SK-N-SH treated with all-trans-retinoic acid at 6 μM for 48 hours (cell line): Measurements from ENCODE around the gene SLC35G6.
"Not testable (repeated sequence)": the region's sequence is repeated elsewhere in the genome, so short reads cannot be mapped to it uniquely, and the experiment has no call there.

Experiments
- ATAC-seq: fragments of 200-7000 bp; cut with Tn5 transposase; 3 replicates; pipeline ENCODE4 v1.9.1; 2020; ENCODE audit warnings: mild to moderate bottlenecking, moderate library complexity
- CSDC2 ChIP-seq: fragments of 250-450 bp; sonication (Bioruptor Pico); IDR thresholded peaks from 2 replicates; pipeline ENCODE4 v1.5.0; 2020; ENCODE audit warnings: mild to moderate bottlenecking, moderate library complexity
- ESRRG ChIP-seq: fragments of 250-450 bp; sonication (Bioruptor Pico); IDR thresholded peaks from 2 replicates; pipeline ENCODE4 v1.6.1; 2021; ENCODE audit warnings: mild to moderate bottlenecking
- ISL1 ChIP-seq: fragments of 250-450 bp; sonication (Bioruptor Pico); IDR thresholded peaks from 2 replicates; pipeline ENCODE4 v2.1.2; 2022; ENCODE audit warnings: mild to moderate bottlenecking, moderate library complexity
- OSR1 ChIP-seq: fragments of 250-450 bp; sonication (Bioruptor Pico); IDR thresholded peaks from 2 replicates; pipeline ENCODE4 v1.8.0; 2022; ENCODE audit warnings: moderate library complexity, mild to moderate bottlenecking, inconsistent platforms
- RARB ChIP-seq: fragments of 250-450 bp; sonication (Bioruptor Pico); IDR thresholded peaks from 2 replicates; pipeline ENCODE4 v1.8.0; 2021; ENCODE audit warnings: mild to moderate bottlenecking, moderate library complexity
- SNAI2 ChIP-seq: fragments of 250-450 bp; sonication (Bioruptor Pico); IDR thresholded peaks from 2 replicates; pipeline ENCODE4 v1.5.0; 2020; ENCODE audit warnings: mild to moderate bottlenecking, moderate library complexity
- TCF4 ChIP-seq: fragments of 250-450 bp; sonication (Bioruptor Pico); IDR thresholded peaks from 2 replicates; pipeline ENCODE4 v1.8.0; 2021; ENCODE audit warnings: mild to moderate bottlenecking, moderate library complexity, borderline replicate concordance
- TOX ChIP-seq: fragments of 250-450 bp; sonication (Bioruptor Pico); IDR thresholded peaks from 2 replicates; pipeline ENCODE4 v1.8.0; 2021; ENCODE audit warnings: mild to moderate bottlenecking, moderate library complexity, borderline replicate concordance
- ZC3H10 ChIP-seq: fragments of 250-450 bp; sonication (Bioruptor Pico); IDR thresholded peaks from 2 replicates; pipeline ENCODE4 v1.5.1; 2021; ENCODE audit warnings: mild to moderate bottlenecking, moderate library complexity
- ZFP3 ChIP-seq: fragments of 250-450 bp; sonication (Bioruptor Pico); IDR thresholded peaks from 2 replicates; pipeline ENCODE4 v1.5.0; 2020; ENCODE audit warnings: mild to moderate bottlenecking, moderate library complexity
- ZFP30 ChIP-seq: fragments of 450-650 bp; formaldehyde crosslinking; IDR thresholded peaks from 2 replicates; pipeline ENCODE4 v1.5.0; 2022; ENCODE audit warnings: mild to moderate bottlenecking, moderate library complexity
- ZNF565 ChIP-seq: fragments of 450-650 bp; formaldehyde crosslinking; conservative IDR thresholded peaks from 2 replicates; pipeline ENCODE4 v1.5.0; 2020; ENCODE audit warnings: low read depth, mild to moderate bottlenecking, moderate library complexity
- ZNF70 ChIP-seq: fragments of 450-650 bp; formaldehyde crosslinking; IDR thresholded peaks from 2 replicates; pipeline ENCODE4 v1.5.0; 2020; ENCODE audit warnings: mild to moderate bottlenecking, moderate library complexity
- TF ChIP-seq, protein P1 (sequence below): fragments of 250-450 bp; sonication (Bioruptor Pico); IDR thresholded peaks from 2 replicates; pipeline ENCODE4 v1.8.0; 2020; ENCODE audit warnings: mild to moderate bottlenecking, moderate library complexity, borderline replicate concordance
- TF ChIP-seq, protein P2 (sequence below): fragments of 250-450 bp; sonication (Bioruptor Pico); IDR thresholded peaks from 2 replicates; pipeline ENCODE4 v1.5.0; 2020; ENCODE audit warnings: mild to moderate bottlenecking, moderate library complexity
- TF ChIP-seq, protein P3 (sequence below): fragments of 250-450 bp; sonication (Bioruptor Pico); IDR thresholded peaks from 2 replicates; pipeline ENCODE4 v1.5.1; 2021; ENCODE audit warnings: mild to moderate bottlenecking, moderate library complexity
- TF ChIP-seq, protein P4 (sequence below): fragments of 250-450 bp; sonication (Bioruptor Pico); IDR thresholded peaks from 2 replicates; pipeline ENCODE4 v1.5.1; 2020; ENCODE audit warnings: low read depth, mild to moderate bottlenecking, moderate library complexity
- TF ChIP-seq, protein P5 (sequence below): fragments of 250-450 bp; sonication (Bioruptor Pico); IDR thresholded peaks from 2 replicates; pipeline ENCODE4 v1.8.0; 2021; ENCODE audit warnings: low read depth, mild to moderate bottlenecking, moderate library complexity, borderline replicate concordance

SLC35G6 gene

DNA sequence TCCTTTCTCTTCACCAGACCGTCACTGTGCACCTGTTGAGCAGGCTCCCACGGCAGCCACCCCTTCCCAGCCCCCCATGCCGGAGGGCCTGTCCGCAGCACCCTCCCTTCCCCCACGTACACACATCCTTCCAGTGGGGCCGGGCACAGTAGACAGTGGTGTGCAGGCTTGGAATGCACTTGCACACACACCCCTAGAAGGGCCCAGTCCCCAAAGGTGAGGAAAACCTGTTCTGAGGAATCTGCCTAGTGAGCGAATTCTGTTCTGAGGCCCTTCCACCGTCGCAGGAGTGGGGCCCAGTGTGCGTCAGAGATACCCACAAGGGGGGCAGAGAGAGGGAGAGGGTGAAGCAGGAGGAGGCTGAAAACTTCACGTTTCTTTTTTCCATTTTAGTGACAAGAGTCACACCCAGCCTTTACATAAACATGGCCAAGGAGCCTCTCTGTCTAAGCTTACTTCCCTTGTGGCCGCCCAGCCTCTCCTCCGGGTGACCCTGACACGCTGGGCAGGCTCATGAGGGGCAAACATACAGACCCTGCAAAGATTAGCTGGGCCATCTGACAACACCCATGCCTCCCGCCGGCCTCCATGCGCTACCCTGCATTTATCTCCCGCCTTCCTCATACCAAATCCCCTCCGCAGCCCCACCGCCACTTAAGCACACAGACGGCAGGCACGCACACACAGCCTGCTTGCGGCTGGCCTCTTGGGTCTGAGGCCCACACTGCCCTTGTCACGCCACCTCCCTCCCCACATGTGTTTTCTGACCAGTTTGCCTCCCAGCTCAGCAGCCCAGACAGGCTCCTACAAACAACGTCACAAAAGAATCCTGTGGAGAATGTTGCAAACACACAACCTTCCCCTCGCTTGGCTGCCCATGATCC, 3.6 kb upstream of the SLC35G6 start:
- TF ChIP-seq TCF4 (CRISPR knock-in tag) (no peak), ZNF70 (0 out of 2 replicates have a peak, but pooled peaks have one; percentile 24), ISL1 (no peak), ZFP30 (no peak)
- ATAC-seq: no peak

DNA sequence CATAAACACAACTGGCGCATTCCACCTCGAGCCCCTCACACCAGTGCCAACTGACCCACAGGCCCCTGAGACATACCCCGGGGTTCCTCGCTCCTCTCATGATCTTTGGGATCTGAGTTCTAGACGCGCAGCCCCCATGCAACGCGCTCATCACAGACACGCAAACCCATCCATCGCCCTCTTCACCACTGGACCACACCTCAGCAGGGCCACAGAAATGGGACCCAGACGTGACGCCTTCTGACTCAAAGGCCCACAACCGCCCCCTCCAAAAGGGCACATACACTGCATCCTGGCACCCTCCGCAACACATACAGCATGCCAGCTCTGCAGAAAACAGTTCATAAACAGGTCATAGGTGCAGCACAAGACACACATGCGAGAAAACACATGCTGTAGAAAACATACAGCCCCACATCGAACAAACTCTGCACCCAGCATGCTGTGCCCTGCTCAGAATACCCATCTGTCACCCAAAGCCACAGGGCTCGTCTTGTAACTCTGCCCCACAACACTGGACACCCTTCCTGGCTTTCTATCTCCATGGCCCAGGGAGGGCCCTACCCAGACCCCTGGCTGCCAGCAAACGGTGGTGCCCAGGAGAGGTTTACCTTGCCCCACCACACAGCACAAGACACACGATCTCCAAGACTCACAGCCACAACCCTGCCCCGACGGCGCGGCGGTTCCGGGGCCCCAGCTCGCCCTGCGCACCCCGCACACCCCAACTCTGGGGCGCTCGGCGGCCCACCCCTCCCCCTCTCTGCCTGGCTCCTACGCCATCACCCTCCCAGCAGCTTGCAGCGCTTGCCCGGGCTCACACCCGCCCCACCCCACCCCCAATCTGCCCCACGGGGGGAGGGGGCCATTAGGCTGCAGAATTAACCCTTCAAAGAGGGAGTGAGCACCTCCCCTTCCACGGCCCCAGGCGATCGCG, 2.7 kb upstream of the SLC35G6 start:
- TF ChIP-seq, protein P1, sequence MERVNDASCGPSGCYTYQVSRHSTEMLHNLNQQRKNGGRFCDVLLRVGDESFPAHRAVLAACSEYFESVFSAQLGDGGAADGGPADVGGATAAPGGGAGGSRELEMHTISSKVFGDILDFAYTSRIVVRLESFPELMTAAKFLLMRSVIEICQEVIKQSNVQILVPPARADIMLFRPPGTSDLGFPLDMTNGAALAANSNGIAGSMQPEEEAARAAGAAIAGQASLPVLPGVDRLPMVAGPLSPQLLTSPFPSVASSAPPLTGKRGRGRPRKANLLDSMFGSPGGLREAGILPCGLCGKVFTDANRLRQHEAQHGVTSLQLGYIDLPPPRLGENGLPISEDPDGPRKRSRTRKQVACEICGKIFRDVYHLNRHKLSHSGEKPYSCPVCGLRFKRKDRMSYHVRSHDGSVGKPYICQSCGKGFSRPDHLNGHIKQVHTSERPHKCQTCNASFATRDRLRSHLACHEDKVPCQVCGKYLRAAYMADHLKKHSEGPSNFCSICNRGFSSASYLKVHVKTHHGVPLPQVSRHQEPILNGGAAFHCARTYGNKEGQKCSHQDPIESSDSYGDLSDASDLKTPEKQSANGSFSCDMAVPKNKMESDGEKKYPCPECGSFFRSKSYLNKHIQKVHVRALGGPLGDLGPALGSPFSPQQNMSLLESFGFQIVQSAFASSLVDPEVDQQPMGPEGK (CRISPR knock-in tag): peak; percentile 57; the same call in 1 of the 2 replicates
- TF ChIP-seq, protein P2, sequence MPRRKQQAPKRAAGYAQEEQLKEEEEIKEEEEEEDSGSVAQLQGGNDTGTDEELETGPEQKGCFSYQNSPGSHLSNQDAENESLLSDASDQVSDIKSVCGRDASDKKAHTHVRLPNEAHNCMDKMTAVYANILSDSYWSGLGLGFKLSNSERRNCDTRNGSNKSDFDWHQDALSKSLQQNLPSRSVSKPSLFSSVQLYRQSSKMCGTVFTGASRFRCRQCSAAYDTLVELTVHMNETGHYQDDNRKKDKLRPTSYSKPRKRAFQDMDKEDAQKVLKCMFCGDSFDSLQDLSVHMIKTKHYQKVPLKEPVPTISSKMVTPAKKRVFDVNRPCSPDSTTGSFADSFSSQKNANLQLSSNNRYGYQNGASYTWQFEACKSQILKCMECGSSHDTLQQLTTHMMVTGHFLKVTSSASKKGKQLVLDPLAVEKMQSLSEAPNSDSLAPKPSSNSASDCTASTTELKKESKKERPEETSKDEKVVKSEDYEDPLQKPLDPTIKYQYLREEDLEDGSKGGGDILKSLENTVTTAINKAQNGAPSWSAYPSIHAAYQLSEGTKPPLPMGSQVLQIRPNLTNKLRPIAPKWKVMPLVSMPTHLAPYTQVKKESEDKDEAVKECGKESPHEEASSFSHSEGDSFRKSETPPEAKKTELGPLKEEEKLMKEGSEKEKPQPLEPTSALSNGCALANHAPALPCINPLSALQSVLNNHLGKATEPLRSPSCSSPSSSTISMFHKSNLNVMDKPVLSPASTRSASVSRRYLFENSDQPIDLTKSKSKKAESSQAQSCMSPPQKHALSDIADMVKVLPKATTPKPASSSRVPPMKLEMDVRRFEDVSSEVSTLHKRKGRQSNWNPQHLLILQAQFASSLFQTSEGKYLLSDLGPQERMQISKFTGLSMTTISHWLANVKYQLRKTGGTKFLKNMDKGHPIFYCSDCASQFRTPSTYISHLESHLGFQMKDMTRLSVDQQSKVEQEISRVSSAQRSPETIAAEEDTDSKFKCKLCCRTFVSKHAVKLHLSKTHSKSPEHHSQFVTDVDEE: no peak
- TF ChIP-seq ZFP3 (0 out of 2 replicates have a peak, but pooled peaks have one; percentile 15), ZFP30 (no peak)
- peak; percentile 30 for ATAC-seq

DNA sequence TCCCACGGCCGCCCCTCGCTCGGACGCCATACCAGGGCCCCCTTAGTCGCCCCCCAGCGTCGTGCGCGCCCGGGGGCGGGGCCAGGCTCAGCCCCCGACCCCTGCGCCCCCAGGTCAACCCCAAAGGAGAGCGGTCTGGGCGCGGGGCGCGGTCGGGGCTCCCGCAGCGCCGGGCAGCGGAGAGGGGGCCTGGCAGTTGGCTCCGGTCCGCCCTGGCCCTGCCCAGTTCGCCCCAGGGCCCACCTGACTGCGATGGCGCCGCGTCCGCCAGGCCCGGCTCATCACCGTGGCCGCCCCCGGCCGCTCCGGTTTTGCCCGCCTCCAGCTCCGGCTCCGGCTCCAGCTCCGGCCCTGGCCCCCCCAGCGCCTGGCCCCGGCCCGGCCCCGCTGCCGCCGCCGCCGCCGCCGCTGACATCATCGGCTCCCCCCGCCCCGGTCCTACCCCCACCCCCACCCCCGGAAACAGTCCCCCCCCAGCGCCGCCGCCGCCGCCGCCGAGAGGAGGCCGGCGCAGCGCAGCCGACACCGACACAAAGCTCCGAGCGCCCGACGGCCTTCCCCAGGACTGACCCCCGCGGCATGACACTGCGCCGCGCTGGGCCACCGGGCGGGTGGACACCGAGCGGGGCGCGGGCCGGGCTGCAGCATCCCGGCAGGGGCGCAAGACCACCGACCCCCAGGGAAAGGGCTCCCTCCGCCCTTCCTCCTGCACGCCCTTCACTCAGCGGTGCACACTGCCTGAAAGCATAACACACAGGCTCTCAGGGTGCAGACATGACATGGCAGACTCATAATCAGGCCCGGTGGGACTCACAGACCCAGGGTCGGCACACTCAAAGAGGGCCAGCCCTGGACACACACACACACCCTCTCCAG, 1.8 kb upstream of the SLC35G6 start, which contains the start of gene ZBTB4:
ZBTB4 (minus strand) TSS at position 419 of the 876 bp plus-strand sequence. CDS start 12,830 bp downstream, outside the sequence.
- peak; percentile 6; the same call in 2 of the 3 replicates for ATAC-seq

DNA sequence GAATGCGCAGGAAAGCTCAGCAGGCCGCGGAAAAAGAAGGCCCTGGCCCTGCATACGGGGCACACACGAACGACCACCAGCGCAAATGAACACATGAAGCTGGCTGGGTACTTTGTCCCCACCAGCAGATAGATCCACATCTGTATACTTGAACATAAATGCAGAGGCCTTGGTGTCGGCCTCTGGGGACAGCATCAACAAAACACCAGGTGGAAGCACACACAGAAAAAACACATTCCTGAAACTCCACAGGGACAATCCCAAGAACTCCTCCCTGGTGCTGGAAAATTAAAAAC, 1.2 kb upstream of the SLC35G6 start:
- no peak for TF ChIP-seq ZFP3
- TF ChIP-seq, protein P3, sequence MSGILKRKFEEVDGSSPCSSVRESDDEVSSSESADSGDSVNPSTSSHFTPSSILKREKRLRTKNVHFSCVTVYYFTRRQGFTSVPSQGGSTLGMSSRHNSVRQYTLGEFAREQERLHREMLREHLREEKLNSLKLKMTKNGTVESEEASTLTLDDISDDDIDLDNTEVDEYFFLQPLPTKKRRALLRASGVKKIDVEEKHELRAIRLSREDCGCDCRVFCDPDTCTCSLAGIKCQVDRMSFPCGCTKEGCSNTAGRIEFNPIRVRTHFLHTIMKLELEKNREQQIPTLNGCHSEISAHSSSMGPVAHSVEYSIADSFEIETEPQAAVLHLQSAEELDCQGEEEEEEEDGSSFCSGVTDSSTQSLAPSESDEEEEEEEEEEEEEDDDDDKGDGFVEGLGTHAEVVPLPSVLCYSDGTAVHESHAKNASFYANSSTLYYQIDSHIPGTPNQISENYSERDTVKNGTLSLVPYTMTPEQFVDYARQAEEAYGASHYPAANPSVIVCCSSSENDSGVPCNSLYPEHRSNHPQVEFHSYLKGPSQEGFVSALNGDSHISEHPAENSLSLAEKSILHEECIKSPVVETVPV (CRISPR knock-in tag): no peak
- TF ChIP-seq CSDC2: no peak
- no peak for TF ChIP-seq SNAI2 (CRISPR knock-in tag)
- no peak for TF ChIP-seq ESRRG (CRISPR knock-in tag)
- TF ChIP-seq OSR1 (CRISPR knock-in tag): no peak
- TF ChIP-seq ZFP30: no peak
- no peak for TF ChIP-seq ISL1
- no peak for TF ChIP-seq TCF4 (CRISPR knock-in tag)
- no peak for TF ChIP-seq ZNF565 (CRISPR knock-in tag)
- no peak for TF ChIP-seq RARB (CRISPR knock-in tag)
- no peak for TF ChIP-seq TOX (CRISPR knock-in tag)
- TF ChIP-seq ZNF70: no peak
- TF ChIP-seq, protein P4, sequence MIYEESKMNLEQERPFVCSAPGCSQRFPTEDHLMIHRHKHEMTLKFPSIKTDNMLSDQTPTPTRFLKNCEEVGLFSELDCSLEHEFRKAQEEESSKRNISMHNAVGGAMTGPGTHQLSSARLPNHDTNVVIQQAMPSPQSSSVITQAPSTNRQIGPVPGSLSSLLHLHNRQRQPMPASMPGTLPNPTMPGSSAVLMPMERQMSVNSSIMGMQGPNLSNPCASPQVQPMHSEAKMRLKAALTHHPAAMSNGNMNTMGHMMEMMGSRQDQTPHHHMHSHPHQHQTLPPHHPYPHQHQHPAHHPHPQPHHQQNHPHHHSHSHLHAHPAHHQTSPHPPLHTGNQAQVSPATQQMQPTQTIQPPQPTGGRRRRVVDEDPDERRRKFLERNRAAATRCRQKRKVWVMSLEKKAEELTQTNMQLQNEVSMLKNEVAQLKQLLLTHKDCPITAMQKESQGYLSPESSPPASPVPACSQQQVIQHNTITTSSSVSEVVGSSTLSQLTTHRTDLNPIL: no peak
- TF ChIP-seq, all 23 proteins: peak for 0
- ATAC-seq: no peak

More for the DNA sequence above, 1.8 kb upstream of the SLC35G6 start, which contains the start of gene ZBTB4:
- no peak for TF ChIP-seq ESRRG (CRISPR knock-in tag)
- no peak for TF ChIP-seq ZFP30
- TF ChIP-seq, protein P5, sequence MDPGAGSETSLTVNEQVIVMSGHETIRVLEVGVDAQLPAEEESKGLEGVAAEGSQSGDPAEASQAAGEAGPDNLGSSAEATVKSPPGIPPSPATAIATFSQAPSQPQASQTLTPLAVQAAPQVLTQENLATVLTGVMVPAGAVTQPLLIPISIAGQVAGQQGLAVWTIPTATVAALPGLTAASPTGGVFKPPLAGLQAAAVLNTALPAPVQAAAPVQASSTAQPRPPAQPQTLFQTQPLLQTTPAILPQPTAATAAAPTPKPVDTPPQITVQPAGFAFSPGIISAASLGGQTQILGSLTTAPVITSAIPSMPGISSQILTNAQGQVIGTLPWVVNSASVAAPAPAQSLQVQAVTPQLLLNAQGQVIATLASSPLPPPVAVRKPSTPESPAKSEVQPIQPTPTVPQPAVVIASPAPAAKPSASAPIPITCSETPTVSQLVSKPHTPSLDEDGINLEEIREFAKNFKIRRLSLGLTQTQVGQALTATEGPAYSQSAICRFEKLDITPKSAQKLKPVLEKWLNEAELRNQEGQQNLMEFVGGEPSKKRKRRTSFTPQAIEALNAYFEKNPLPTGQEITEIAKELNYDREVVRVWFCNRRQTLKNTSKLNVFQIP: no peak
- TF ChIP-seq ZC3H10 (CRISPR knock-in tag): no peak
- TF ChIP-seq SNAI2 (CRISPR knock-in tag): no peak
- TF ChIP-seq, protein P1 (CRISPR knock-in tag): 0 out of 2 replicates have a peak, but pooled peaks have one; percentile 3

DNA sequence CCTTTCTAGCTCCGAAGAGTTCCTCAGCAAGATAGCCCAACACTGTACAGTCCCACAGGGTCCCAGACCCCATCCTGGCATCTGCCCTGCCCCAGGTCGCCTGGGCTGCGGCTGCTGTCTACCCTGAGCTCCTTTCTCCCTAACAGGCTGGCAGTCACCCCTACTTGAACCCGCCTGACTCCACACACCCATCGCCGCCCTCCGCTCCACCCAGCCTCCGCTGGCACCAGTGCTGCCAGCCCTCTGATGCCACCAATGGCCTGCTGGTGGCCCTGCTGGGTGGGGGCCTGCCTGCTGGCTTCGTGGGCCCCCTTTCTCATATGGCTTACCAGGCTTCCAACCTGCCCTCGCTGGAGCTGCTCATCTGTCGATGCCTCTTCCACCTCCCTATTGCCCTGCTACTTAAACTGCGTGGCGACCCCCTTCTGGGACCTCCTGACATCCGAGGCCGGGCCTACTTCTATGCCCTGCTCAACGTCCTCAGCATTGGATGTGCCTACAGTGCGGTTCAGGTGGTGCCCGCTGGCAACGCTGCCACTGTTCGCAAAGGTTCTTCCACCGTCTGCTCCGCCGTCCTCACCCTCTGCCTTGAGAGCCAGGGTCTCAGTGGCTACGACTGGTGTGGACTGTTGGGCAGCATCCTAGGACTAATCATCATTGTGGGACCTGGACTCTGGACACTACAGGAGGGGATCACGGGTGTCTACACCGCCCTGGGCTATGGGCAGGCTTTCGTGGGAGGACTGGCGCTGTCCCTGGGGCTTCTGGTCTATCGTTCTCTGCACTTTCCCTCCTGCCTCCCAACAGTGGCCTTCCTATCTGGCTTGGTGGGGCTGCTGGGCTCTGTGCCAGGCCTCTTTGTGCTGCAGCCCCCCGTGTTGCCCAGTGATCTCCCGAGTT, 846 bp downstream of the SLC35G6 start:
- not testable (repeated sequence) for ATAC-seq
